ENCODE results near the gene ZNF286A.
"Not testable (repeated sequence)": the region's sequence is repeated elsewhere in the genome, so short reads cannot be mapped to it uniquely, and the experiment has no call there.

DNA sequence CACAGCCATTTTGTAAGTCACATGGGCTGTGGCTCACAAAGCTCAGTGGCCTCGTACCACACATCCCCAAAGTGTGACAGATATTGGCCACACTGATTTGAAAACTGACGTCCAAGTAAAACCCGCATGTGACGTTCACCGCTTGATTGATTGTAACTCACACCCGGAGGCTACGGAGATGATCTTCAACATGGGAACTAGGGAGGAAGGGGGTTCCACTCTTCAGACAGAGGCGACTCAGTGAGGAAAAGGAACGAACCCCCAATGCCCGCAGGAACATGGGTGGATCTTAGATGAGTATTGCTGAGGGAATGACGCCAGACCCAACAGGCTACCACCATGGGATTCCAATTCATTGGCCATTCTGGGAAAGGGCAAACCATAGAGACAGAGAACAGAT is 39.7 kb downstream of the ZNF286A start:
- TF ChIP-seq POLR2A, POLR2AphosphoS5 (IDR thresholded peaks at IDR 0.05): not testable (repeated sequence)
- TF ChIP-seq, protein P1, sequence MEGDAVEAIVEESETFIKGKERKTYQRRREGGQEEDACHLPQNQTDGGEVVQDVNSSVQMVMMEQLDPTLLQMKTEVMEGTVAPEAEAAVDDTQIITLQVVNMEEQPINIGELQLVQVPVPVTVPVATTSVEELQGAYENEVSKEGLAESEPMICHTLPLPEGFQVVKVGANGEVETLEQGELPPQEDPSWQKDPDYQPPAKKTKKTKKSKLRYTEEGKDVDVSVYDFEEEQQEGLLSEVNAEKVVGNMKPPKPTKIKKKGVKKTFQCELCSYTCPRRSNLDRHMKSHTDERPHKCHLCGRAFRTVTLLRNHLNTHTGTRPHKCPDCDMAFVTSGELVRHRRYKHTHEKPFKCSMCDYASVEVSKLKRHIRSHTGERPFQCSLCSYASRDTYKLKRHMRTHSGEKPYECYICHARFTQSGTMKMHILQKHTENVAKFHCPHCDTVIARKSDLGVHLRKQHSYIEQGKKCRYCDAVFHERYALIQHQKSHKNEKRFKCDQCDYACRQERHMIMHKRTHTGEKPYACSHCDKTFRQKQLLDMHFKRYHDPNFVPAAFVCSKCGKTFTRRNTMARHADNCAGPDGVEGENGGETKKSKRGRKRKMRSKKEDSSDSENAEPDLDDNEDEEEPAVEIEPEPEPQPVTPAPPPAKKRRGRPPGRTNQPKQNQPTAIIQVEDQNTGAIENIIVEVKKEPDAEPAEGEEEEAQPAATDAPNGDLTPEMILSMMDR (IDR thresholded peaks at IDR 0.05): not testable (repeated sequence)
